ENCODE data around the gene MCCC2. TPM values are rescaled to one million over a fixed set of nuclear protein-coding genes. Genes with fewer than 3 reads are reported as not detected.

Gene MCCC2
- total and polyA plus RNA-seq, 2 of the 8 experiments (the other 6 are each of a cell fraction or from before 2014, with no cell fraction given) = 71.7 to 86.6 TPM

DNA sequence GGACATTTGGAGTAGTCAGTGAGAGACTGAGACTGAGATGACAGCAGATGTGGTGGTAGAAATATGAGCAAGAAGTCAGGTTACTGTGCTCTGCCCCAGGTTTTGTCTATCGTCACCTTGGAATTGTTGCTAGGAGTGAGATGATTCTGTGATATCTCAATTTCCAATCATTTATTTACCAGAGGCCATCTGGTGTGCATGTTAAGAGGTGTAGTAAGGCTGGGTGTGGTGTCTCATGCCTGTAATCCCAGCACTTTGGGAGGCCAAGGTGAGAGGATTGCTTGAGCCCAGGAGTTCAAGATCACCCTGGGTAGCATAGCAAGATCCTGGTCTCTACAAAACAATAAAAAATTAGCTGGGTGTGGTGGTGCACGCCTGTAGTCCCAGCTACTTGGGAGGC is 93.4 kb downstream of the MCCC2 start:
- Histone ChIP-seq H4K5ac (ENCODE audit: insufficient read length, low read depth, low read length) (no peak overlapping the region), H3K23ac (ENCODE audit: insufficient read length) (no peak overlapping the region), H3K4me3 (ENCODE audit: extremely low read depth in 1 of 4, insufficient read depth in 2 of 4, low read depth in 3 of 4, low read length in 4 of 4) (no peak overlapping the region), H3K9me3 (ENCODE audit: insufficient read depth in 2 of 2, low read depth in 1 of 2, low read length in 1 of 2) (no peaks in the 10 kb centered on the region), H3K56ac (replicated peaks; ENCODE audit: insufficient read length, low read depth, low read length) (no peak overlapping the region), H3K4me2 (ENCODE audit: insufficient read depth in 1 of 2, low read depth in 2 of 2, low read length in 2 of 2) (no peak overlapping the region), H3K18ac (ENCODE audit: extremely low read depth, low read length) (no peak overlapping the region), H2AK5ac (ENCODE audit: low read depth, low read length) (no peak overlapping the region), H4K20me1 (replicated peaks in 1 of 2; ENCODE audit: control insufficient read depth in 1 of 2, insufficient read depth in 2 of 2, low read length in 2 of 2) (no peaks in the 10 kb centered on the region), H3K36me3 (ENCODE audit: control insufficient read depth in 2 of 4, insufficient read depth in 4 of 4, low read length in 3 of 4) (no peaks in the 10 kb centered on the region), H3K79me1 (ENCODE audit: low read depth, low read length) (no peaks in the 10 kb centered on the region), H2BK20ac (ENCODE audit: low read length) (no peak overlapping the region), H2BK15ac (ENCODE audit: low read length) (no peak overlapping the region), H3K27ac (ENCODE audit: low read depth, low read length) (no peak overlapping the region), H3K4me1 (replicated peaks in 1 of 4; ENCODE audit: control insufficient read depth in 3 of 4, insufficient read depth in 4 of 4, low read length in 3 of 4) (no peaks in the 10 kb centered on the region), H3K79me2 (ENCODE audit: control insufficient read depth in 1 of 2, insufficient read depth in 2 of 2, low read length in 2 of 2) (no peaks in the 10 kb centered on the region), H4K8ac (ENCODE audit: extremely low read depth, insufficient read depth, low read length) (no peak overlapping the region), H2BK120ac (replicated peaks; ENCODE audit: low read depth, low read length) (no peak overlapping the region), H2BK5ac (ENCODE audit: low read depth, low read length) (no peak overlapping the region), H3K14ac (ENCODE audit: insufficient read length) (no peak overlapping the region), H3K9ac (replicated peaks in 1 of 4; ENCODE audit: extremely low read depth in 1 of 4, low read depth in 3 of 4, low read length in 3 of 4) (no peak overlapping the region), H3K27me3 (replicated peaks in 1 of 4; ENCODE audit: control insufficient read depth in 3 of 4, extremely low read depth in 1 of 4, insufficient read depth in 3 of 4, low read length in 3 of 4) (no peaks in the 10 kb centered on the region), H4K91ac (replicated peaks; ENCODE audit: insufficient read length, low read length) (no peak overlapping the region), H3K4ac (replicated peaks; ENCODE audit: insufficient read length, low read depth, low read length) (no peak overlapping the region), H2BK12ac (ENCODE audit: low read depth, low read length) (no peak overlapping the region), H2AFZ (ENCODE audit: low read length) (no peak overlapping the region), H3K23me2 (ENCODE audit: low read depth, low read length) (0 out of 2 replicates have a peak, but pooled peaks cover 1% of the 10 kb centered on the region)
- 74% methylated on average over 2 of the region's 2 CpGs; no CpG with 5 or more reads in 1 of the 2 experiments for WGBS, 2 experiments (ENCODE audit: extremely low coverage in 1 of 2, insufficient coverage in 1 of 2, insufficient read length in 1 of 2, insufficient replicate concordance in 2 of 2, low coverage in 1 of 2, low lambda C conversion rate in 2 of 2, missing lambda C conversion rate in 1 of 2)
- CTCF ChIA-PET (ENCODE audit: partially characterized antibody) = interaction anchor here (1.2 to 2.4 kb wide), 4 partner anchors 11 to 78 kb away, joined by 3 to 9 read pairs (median 3); no protein-coding TSS in a partner anchor
- POLR2A ChIA-PET (ENCODE audit: partially characterized antibody) = no interaction called here
- FAIRE-seq (no peak), DNase-seq (ENCODE audit: low read depth in 1 of 2, low spot score in 2 of 2) (no peak)
- TF ChIP-seq BACH1 (IDR thresholded peaks at IDR 0.05; ENCODE audit: low read length) = no peak
- no peak for TF ChIP-seq CHD1 (IDR thresholded peaks at IDR 0.05; ENCODE audit: low read depth, low read length)
- no peak for TF ChIP-seq CEBPB (IDR thresholded peaks at IDR 0.05; ENCODE audit: low read depth, low read length)
- TF ChIP-seq SP1 (IDR thresholded peaks at IDR 0.05; ENCODE audit: low read depth, low read length) = no peak
- TF ChIP-seq SRF (IDR thresholded peaks at IDR 0.05; ENCODE audit: low read depth, low read length) = no peak
- no peak for TF ChIP-seq ASH2L (IDR thresholded peaks at IDR 0.05; ENCODE audit: low read length)
- no peak for TF ChIP-seq POLR2A (IDR thresholded peaks at IDR 0.05; ENCODE audit: control extremely low read depth in 1 of 2, low read depth in 2 of 2, low read length in 2 of 2)
- no peak for TF ChIP-seq PHF8 (conservative IDR thresholded peaks at IDR 0.05; ENCODE audit: low read depth, low read length)
- no peak for TF ChIP-seq ZNF274 (IDR thresholded peaks at IDR 0.05; ENCODE audit: borderline replicate concordance, extremely low read depth, low read length)
- no peak for TF ChIP-seq SAP30 (IDR thresholded peaks at IDR 0.05; ENCODE audit: insufficient read depth, insufficient replicate concordance, low read length)
- TF ChIP-seq TEAD4 (IDR thresholded peaks at IDR 0.05; ENCODE audit: low read depth, low read length) = no peak
- no peak for TF ChIP-seq NRF1 (IDR thresholded peaks at IDR 0.05; ENCODE audit: low read depth, low read length)
- no peak for TF ChIP-seq POU5F1 (IDR thresholded peaks at IDR 0.05; ENCODE audit: low read depth, low read length)

Data from H1 (cell line).